HG02852 (cell line): ENCODE measurements around the gene S100P.

Source experiments
- ATAC-seq: cut with Tn5 transposase; IDR thresholded peaks from one replicate; pipeline ENCODE4 v1.9.1; 2021; ENCODE audit warnings: mild to moderate bottlenecking, moderate library complexity; ENCODE audit not compliant: unreplicated experiment

S100P gene

GRCh38 chr4:6695660-6696610 lies 2.3 kb downstream of the S100P start:
- no peak for ATAC-seq

- ATAC-seq, result no peak
Observed at GRCh38 chr4:6696611-6697010, 2.9 kb downstream of the S100P start.

- ATAC-seq, result no peak
Observed at GRCh38 chr4:6697131-6697530, 3.5 kb downstream of the S100P start.

- ATAC-seq, result no peak
Observed at GRCh38 chr4:6699388-6699787, 5.7 kb downstream of the S100P start.

GRCh38 chr4:6699903-6700302 lies 6.2 kb downstream of the S100P start:
- no peak for ATAC-seq

GRCh38 chr4:6701371-6701770 lies 7.7 kb downstream of the S100P start:
- ATAC-seq, result no peak

DNA sequence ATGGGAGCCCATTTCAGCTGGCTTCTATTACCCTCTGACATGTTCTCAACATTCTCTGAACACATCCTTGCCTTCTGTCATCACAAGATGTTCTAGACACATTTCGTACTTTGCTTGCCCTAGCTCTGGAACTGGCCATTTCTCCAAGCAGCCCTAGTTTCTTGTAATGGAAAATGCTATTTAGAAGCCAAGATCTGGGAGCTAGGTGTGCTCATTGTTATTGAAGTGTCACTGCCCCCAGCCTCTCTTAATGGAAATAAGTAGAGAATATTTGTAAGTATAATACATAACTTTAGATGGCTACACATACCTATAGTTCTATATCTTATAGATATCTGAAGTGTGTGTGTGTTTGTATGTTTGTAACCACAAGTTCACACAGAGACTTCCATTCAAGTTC lies 9.1 kb downstream of the S100P start:
- ATAC-seq, result no peak

GRCh38 chr4:6703786-6704185 lies 10.1 kb downstream of the S100P start:
- ATAC-seq, result no peak

DNA sequence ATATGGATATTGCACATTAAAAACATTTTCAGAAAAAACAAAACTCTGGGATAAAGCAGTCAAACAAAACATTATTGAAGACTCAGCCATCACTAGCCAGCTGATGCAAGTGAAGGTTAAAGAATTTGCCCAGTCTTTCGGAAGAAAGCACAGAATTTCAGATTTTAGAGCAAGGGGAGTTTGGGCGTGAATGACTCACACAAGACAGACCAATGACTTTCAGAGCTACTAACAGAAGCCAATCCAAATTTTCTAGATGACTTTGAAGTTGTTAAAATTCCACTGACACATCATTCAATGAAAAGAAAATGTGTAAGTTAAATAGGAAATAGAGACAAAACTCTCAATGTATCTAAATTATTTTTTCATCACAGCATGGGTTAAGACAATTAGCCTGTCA lies 12.0 kb downstream of the S100P start:
- no peak for ATAC-seq

GRCh38 chr4:6706173-6706572 lies 12.5 kb downstream of the S100P start:
- ATAC-seq, result no peak

GRCh38 chr4:6709230-6710114 lies 15.8 kb downstream of the S100P start, which contains the start of gene MRFAP1L1:
MRFAP1L1 (minus strand) TSS chr4:6709865; CDS start chr4:6709629, 236 bp downstream.
- ATAC-seq, result peak; percentile 66

- ATAC-seq, result peak; percentile 9
Observed at GRCh38 chr4:6710282-6710681, 16.6 kb downstream of the S100P start.

- no peak for ATAC-seq
Observed at GRCh38 chr4:6710996-6711395, 17.3 kb downstream of the S100P start.

DNA sequence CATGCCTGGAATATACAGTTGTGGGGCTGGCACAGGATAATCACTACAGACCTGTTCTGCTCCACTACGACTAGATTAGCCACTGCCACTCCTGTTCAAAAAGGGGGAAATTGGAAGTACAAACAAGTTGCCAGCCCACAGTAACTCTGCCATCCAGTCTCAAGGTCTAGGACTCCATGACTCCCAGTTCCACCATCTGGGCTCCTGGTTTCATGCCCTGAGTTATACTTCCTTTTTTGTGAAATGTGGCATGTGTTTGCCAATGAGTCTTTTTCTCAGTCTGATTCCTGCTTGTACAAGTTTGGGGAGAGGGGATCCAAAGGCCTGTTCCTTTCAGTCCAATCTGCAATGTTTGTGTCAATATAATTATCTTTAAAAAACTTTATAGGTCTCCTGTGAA lies 21.3 kb downstream of the S100P start:
- ATAC-seq, result no peak

- no peak for ATAC-seq
Observed at GRCh38 chr4:6715704-6716017, 22.0 kb downstream of the S100P start.

DNA sequence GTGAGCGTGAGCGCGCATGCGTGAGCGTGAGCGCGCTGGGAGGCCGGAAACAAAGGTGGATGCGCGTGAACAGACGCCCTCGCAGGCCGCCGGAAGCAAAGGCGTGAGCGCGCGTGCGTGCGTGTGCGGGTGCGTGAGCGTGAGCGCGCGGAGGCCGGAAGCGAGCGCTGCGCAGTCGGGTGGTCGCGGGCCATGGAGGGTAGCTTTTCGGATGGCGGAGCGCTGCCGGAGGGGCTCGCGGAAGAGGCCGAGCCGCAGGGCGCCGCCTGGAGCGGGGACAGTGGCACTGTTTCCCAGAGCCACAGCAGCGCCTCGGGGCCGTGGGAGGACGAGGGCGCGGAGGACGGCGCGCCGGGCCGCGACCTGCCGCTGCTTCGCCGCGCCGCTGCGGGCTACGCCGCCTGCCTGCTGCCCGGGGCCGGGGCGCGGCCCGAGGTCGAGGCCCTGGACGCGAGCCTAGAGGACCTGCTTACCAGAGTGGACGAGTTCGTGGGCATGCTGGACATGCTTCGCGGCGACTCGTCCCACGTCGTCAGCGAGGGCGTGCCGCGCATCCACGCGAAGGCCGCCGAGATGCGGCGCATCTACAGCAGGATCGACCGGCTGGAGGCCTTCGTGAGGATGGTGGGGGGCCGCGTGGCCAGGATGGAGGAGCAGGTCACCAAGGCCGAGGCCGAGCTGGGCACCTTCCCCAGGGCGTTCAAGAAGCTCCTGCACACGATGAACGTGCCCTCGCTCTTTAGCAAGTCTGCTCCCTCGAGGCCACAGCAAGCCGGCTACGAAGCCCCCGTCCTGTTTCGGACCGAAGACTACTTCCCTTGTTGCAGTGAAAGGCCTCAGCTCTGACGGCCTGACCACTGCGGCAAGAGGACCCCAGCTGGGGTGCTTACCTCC lies 22.6 kb downstream of the S100P start, which contains the start of gene BLOC1S4:
Gene BLOC1S4, plus strand, starts transcription at position 157 of the 894 bp plus-strand sequence. Its CDS starts 36 bp downstream, at position 193.
- peak; percentile 83 for ATAC-seq

GRCh38 chr4:6716958-6717655 lies 23.4 kb downstream of the S100P start:
- ATAC-seq, result no peak

DNA sequence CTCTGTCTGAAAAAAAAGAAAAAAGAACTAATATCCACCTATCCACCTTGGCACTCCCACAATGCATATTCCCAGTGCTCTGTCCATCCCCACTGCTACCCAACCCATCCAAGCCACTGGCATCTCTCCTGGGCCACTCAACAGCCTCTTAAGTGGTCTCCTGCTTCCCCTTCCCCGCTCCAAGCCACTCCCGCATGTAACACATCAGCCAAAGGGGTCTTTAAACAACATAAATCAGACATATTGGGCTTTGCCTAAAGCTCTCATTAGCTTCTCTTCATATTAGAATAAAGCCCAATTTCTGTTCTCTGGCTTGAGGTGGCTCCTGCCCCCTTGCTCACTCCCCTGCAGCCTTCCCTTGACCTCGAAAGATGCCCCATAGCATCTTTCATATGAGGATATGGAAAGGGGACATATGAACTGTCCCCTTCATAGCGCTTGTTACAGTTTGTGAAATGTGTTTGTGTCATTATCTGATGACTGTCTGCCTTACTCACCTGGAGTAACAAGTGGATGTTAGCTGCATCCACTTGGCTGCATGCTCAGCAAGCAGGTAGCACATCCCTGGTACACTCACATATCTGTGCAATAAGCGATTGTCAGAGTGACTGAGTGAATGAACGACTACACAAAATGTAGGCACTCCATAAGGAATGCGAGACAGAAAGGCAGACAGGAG lies 25.4 kb downstream of the S100P start:
- no peak for ATAC-seq

DNA sequence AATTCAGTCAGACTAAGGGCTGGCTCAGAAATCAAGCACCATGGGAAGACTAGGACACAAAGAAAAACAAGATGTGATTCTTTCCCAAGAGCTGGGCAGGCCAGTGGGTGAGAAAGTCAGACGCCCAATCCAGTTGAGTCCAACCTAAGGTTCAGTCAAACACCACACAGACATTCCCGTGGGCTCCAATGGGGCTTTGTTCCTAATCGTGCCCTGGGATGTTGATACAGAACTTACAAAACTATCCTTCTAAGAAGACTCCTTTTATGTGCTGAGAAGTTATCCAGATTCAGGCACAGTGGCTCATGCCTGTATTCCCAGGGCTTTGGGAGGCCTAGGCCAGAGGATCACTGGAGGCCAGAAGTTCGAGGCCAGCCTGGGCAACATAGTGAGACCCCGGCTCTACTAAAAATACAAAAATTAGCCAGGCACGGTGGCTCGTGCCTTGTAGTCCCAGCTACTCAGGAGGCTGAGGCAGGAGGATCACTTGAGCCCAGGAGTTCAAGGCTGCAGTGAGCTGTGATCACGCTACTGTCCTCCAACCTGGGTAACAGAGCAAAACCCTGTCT lies 26.0 kb downstream of the S100P start:
- ATAC-seq, result no peak
